ENCODE results near the gene B4GALT2. TPM values are rescaled to one million over a fixed set of nuclear protein-coding genes. Genes with fewer than 3 reads are reported as not detected.
A peak's percentile ranks its signal among the peaks of the same experiment; 100 is the strongest.

The B4GALT2 gene
- total RNA-seq, 1 donor from 2014 or later, result 23.7 TPM

DNA sequence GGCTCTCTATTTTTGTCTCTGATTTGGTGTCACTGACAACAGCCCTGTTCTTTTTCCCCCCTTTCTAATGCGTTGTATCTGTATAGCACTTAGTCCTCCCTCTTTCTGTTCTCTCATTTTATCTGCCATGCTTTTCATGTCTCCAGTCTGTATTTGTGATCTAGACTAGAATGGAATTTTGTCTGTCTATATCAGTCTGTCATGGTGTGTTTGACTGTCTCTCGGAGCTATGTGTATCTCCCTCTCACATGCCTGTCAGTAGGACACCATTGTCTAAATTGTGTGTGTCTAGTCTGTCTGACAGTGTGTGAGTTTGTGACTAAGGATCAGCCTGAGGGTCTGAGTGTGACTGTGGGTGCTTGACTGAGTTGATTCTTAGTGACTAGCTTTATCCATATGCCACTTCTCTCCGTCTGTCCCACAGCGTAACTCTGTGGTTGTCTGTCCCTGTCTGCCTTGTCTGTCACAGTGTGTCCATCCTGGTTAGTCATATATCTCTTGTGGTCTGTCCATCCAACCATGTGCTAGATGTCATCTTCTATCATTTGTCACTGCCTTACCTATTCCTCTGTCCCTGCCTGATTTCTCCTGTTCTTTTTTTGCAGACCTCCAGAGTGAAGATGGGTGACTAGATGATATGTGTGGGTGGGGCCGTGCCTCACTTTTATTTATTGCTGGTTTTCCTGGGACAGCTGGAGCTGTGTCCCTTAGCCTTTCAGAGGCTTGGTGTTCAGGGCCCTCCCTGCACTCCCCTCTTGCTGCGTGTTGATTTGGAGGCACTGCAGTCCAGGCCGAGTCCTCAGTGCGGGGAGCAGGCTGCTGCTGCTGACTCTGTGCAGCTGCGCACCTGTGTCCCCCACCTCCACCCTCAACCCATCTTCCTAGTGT is 1.4 kb upstream of the B4GALT2 start:
- H3K79me2 ChIP-seq (ENCODE audit: low read depth), result peaks cover 34% of the 10 kb centered on the region
- DNase-seq (ENCODE audit: low spot score), result no peak
- H3K4me3 ChIP-seq, result no peak overlapping the region
- no peak overlapping the region for H3K27ac Mint-ChIP-seq
- no peaks in the 10 kb centered on the region for H3K27me3 ChIP-seq
- H3K9me3 Mint-ChIP-seq, result no peaks in the 10 kb centered on the region
- H3K4me1 Mint-ChIP-seq, result peaks cover 54% of the 10 kb centered on the region
- H3K4me3 Mint-ChIP-seq, result peak overlapping the region; percentile 97
- H3K36me3 ChIP-seq, result no peaks in the 10 kb centered on the region
- H2AFZ ChIP-seq (replicated peaks), result no peak overlapping the region
- H3K9me3 ChIP-seq (ENCODE audit: low read depth), result no peaks in the 10 kb centered on the region
- H4K20me1 ChIP-seq (ENCODE audit: low read depth), result peaks cover 36% of the 10 kb centered on the region
- H3K9ac ChIP-seq, result no peak overlapping the region
- H3K4me1 ChIP-seq, result peaks cover 8% of the 10 kb centered on the region
- peaks cover 46% of the 10 kb centered on the region for H3F3A ChIP-seq (ENCODE audit: low read depth)
- TF ChIP-seq EZH2phosphoT487 (IDR thresholded peaks at IDR 0.05), result no peak
- no peak overlapping the region for H3K27ac ChIP-seq
- H3K36me3 Mint-ChIP-seq, result peaks cover 15% of the 10 kb centered on the region
- peaks cover 4% of the 10 kb centered on the region for H3K27me3 Mint-ChIP-seq (ENCODE audit: insufficient read depth, low read depth)
- no peak overlapping the region for H3K4me2 ChIP-seq

DNA sequence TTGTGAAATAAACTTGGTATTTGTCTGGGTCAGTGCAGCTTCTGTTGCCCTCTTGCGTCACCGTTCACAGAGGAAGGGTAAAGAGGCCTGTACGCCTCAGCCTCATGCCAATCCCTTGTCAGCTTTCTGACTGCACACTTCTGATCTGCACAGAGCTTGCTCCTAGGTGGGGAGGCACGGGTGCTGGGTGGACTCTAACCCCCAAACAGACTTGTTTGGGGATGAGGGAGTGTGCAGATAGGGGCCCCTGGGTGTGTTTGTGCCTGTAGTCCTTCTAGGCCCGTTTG is 803 bp upstream of the B4GALT2 start:
- Histone ChIP-seq H4K20me1 (ENCODE audit: low read depth) (peaks cover 36% of the 10 kb centered on the region), H3K36me3 (no peaks in the 10 kb centered on the region), H3F3A (ENCODE audit: low read depth) (peaks cover 43% of the 10 kb centered on the region), H3K4me3 (peak overlapping the region; percentile 91), H2AFZ (replicated peaks) (no peak overlapping the region), H3K27me3 (no peaks in the 10 kb centered on the region), H3K9ac (no peak overlapping the region), H3K4me1 (peaks cover 8% of the 10 kb centered on the region), H3K79me2 (ENCODE audit: low read depth) (peaks cover 34% of the 10 kb centered on the region), H3K27ac (no peak overlapping the region), H3K9me3 (ENCODE audit: low read depth) (no peaks in the 10 kb centered on the region), H3K4me2 (peak overlapping the region; percentile 99)
- Mint-ChIP-seq H3K4me1 (peaks cover 54% of the 10 kb centered on the region), H3K4me3 (peak overlapping the region; percentile 97), H3K27ac (no peak overlapping the region), H3K9me3 (no peaks in the 10 kb centered on the region), H3K36me3 (peaks cover 16% of the 10 kb centered on the region), H3K27me3 (ENCODE audit: insufficient read depth, low read depth) (peaks cover 4% of the 10 kb centered on the region)
- TF ChIP-seq, protein P1, sequence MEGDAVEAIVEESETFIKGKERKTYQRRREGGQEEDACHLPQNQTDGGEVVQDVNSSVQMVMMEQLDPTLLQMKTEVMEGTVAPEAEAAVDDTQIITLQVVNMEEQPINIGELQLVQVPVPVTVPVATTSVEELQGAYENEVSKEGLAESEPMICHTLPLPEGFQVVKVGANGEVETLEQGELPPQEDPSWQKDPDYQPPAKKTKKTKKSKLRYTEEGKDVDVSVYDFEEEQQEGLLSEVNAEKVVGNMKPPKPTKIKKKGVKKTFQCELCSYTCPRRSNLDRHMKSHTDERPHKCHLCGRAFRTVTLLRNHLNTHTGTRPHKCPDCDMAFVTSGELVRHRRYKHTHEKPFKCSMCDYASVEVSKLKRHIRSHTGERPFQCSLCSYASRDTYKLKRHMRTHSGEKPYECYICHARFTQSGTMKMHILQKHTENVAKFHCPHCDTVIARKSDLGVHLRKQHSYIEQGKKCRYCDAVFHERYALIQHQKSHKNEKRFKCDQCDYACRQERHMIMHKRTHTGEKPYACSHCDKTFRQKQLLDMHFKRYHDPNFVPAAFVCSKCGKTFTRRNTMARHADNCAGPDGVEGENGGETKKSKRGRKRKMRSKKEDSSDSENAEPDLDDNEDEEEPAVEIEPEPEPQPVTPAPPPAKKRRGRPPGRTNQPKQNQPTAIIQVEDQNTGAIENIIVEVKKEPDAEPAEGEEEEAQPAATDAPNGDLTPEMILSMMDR (IDR thresholded peaks at IDR 0.05), result no peak
- TF ChIP-seq EZH2phosphoT487 (IDR thresholded peaks at IDR 0.05), result no peak
- no peak for TF ChIP-seq EZH2 (IDR thresholded peaks at IDR 0.05)
- no peak for DNase-seq (ENCODE audit: low spot score)

DNA sequence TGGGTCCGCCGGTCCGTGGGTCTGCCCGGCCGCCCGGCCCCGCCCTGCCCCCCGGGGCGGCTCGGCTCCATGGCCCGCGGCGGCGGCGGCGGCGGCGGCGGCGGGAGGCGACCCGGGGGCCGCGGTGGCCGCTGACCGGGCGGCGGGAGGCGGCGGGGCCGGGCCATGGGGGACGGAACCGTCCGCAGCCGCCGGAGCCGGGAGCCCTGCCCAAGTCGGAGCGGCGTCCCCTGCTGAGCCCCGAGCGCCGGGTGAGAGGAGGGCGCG is 184 bp downstream of the B4GALT2 start:
- peaks cover 8% of the 10 kb centered on the region for H3K4me1 ChIP-seq
- H3K9ac ChIP-seq, result peak overlapping the region; percentile 57
- H3K27me3 ChIP-seq, result no peaks in the 10 kb centered on the region
- no peak overlapping the region for H3K4me3 Mint-ChIP-seq
- H3K4me1 Mint-ChIP-seq, result peaks cover 49% of the 10 kb centered on the region
- peaks cover 33% of the 10 kb centered on the region for H3F3A ChIP-seq (ENCODE audit: low read depth)
- TF ChIP-seq, protein P1 (IDR thresholded peaks at IDR 0.05), result no peak
- TF ChIP-seq EZH2 (IDR thresholded peaks at IDR 0.05) (no peak), EZH2phosphoT487 (IDR thresholded peaks at IDR 0.05) (no peak)
- no peak for DNase-seq (ENCODE audit: low spot score)
- peaks cover 36% of the 10 kb centered on the region for H4K20me1 ChIP-seq (ENCODE audit: low read depth)
- no peaks in the 10 kb centered on the region for H3K36me3 ChIP-seq
- H3K27ac ChIP-seq, result no peak overlapping the region
- H3K27ac Mint-ChIP-seq, result no peak overlapping the region
- peaks cover 22% of the 10 kb centered on the region for H3K36me3 Mint-ChIP-seq
- H3K9me3 ChIP-seq (ENCODE audit: low read depth), result no peaks in the 10 kb centered on the region
- no peak overlapping the region for H2AFZ ChIP-seq (replicated peaks)
- peaks cover 34% of the 10 kb centered on the region for H3K79me2 ChIP-seq (ENCODE audit: low read depth)
- H3K4me2 ChIP-seq, result peak overlapping the region; percentile 77
- H3K4me3 ChIP-seq, result peak overlapping the region; percentile 89
- H3K27me3 Mint-ChIP-seq (ENCODE audit: insufficient read depth, low read depth), result peaks cover 4% of the 10 kb centered on the region
- H3K9me3 Mint-ChIP-seq, result no peaks in the 10 kb centered on the region

DNA sequence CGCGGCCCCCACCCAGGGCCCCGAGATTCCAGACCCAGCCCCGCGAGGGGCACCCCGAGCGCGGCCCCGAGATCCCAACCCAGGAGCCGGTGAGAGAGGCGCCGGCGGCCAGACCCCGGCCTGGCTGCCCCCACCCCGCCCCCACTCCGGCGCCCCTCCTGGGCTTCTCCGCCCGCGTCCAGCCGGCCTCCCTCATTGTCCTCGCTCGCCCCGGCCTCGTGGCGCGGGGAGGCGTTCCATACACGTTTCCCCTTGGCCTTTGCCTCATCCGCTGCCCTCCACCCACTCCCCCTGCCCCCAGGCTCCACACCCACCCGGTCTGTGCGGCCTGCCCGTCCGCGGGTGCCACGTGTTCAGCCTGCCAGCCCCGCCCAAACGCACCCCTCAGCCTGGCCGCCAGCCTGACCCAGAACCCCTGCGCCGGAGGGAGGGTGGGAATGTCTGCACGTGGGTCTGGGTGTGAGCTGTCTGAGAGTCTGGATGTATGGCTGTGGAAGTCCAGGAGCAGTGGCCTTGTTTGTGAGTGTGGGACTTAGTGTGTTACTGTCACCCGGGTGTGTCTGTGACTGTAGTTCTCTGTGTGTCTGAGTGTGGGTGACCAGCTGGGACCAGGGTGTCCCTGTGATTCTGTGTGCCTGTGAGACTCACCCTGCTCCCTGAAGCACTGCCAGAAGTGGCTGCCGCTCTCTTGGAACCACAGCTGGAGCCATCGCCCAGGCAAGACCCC is 681 bp downstream of the B4GALT2 start:
- no peak overlapping the region for H2AFZ ChIP-seq (replicated peaks)
- Mint-ChIP-seq H3K9me3 (no peaks in the 10 kb centered on the region), H3K27me3 (ENCODE audit: insufficient read depth, low read depth) (peaks cover 4% of the 10 kb centered on the region), H3K36me3 (peaks cover 25% of the 10 kb centered on the region), H3K27ac (peak overlapping the region; percentile 86), H3K4me1 (peaks cover 47% of the 10 kb centered on the region), H3K4me3 (peak overlapping the region; percentile 92)
- DNase-seq (ENCODE audit: low spot score), result peak; percentile 52
- peaks cover 34% of the 10 kb centered on the region for H3K79me2 ChIP-seq (ENCODE audit: low read depth)
- peaks cover 8% of the 10 kb centered on the region for H3K4me1 ChIP-seq
- no peak for TF ChIP-seq EZH2 (IDR thresholded peaks at IDR 0.05)
- no peak for TF ChIP-seq EZH2phosphoT487 (IDR thresholded peaks at IDR 0.05)
- TF ChIP-seq, protein P1 (IDR thresholded peaks at IDR 0.05), result no peak
- peak overlapping the region; percentile 89 for H3K4me3 ChIP-seq
- no peak overlapping the region for H3K27ac ChIP-seq
- peaks cover 30% of the 10 kb centered on the region for H3F3A ChIP-seq (ENCODE audit: low read depth)
- peak overlapping the region; percentile 57 for H3K9ac ChIP-seq
- no peaks in the 10 kb centered on the region for H3K9me3 ChIP-seq (ENCODE audit: low read depth)
- H3K36me3 ChIP-seq, result no peaks in the 10 kb centered on the region
- H4K20me1 ChIP-seq (ENCODE audit: low read depth), result peaks cover 36% of the 10 kb centered on the region
- no peaks in the 10 kb centered on the region for H3K27me3 ChIP-seq
- H3K4me2 ChIP-seq, result peak overlapping the region; percentile 77
